GM18505 (cell line): ENCODE results near the gene GRAP2.

Experiments
- ATAC-seq: cut with Tn5 transposase; IDR thresholded peaks from one replicate; pipeline ENCODE4 v1.9.1; 2021; ENCODE audit not compliant: unreplicated experiment
- POLR2A ChIP-seq: IDR thresholded peaks from 4 replicates; pipeline ENCODE4 v1.6.1; 2011; ENCODE audit warnings: borderline replicate concordance; ENCODE audit not compliant: insufficient read depth, insufficient read length; ENCODE audit errors: extremely low read depth

The GRAP2 gene

GRCh38 chr22:40009292-40009774 is 108.4 kb downstream of the GRAP2 start:
- no peak for TF ChIP-seq POLR2A
- no peak for ATAC-seq

DNA sequence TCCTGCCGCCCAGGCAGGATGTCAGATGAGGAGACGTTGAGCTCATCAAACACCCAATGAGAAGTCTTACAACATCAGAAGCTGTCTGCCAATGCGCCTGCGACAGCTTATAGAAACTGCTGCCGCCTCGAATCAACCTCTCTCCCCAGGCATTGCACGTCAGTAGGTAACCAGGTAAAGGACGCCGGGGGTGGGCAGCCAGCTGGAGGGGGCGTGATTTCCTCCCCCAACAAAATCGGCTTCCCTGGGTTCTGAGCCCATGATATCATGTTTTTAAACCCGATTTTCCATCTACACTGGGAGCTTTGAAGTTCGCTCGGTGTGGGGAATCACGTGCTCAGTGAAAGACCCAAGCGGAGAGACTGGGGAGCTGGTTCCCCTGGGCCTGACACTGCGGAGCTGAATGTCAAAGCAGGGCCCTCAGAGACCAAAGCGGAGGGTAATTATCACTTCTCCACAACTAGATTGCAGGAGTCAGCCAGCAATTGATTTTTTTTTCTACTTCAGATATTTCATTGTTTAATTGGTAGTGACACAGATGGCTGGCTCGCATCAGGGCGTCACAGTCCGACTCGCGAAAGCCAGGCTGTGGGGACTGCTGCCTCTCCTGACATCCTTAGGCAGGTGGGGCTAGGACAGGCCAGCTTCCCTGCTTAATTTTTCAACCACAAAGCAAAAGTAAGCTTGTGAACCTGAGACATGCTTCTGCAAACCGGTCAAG is 109.2 kb downstream of the GRAP2 start:
- no peak for TF ChIP-seq POLR2A
- no peak for ATAC-seq

DNA sequence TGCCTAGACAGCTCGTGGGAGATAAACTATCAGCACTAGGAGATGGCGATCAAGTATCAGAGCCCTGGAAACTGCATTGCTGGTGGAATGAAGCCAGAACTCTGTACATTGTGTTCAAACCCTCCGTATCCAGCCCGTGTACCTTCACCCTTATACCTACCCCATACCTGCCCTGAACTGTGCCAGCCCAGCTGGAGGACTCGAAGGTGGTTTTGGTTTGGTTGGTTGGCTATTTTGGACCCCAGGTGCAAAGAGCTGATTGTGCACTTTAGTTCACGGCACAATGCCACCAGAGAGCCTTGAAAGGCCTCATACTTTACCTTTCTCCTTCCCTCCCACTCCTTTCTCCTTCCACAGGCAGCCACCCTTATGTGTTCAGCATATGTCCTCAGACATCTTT is 109.9 kb downstream of the GRAP2 start:
- TF ChIP-seq POLR2A, result no peak
- ATAC-seq, result no peak

GRCh38 chr22:40014667-40015248 is 113.9 kb downstream of the GRAP2 start:
- ATAC-seq, result no peak
- TF ChIP-seq POLR2A, result no peak

- ATAC-seq, result no peak
- no peak for TF ChIP-seq POLR2A
These were observed 114.6 kb downstream of the GRAP2 start for GRCh38 chr22:40015358-40015976.

- TF ChIP-seq POLR2A, result no peak
- ATAC-seq, result no peak
These were observed 117.2 kb downstream of the GRAP2 start for GRCh38 chr22:40018051-40018450.

- no peak for TF ChIP-seq POLR2A
- ATAC-seq, result no peak
These were observed 118.2 kb downstream of the GRAP2 start for GRCh38 chr22:40019100-40019499.

DNA sequence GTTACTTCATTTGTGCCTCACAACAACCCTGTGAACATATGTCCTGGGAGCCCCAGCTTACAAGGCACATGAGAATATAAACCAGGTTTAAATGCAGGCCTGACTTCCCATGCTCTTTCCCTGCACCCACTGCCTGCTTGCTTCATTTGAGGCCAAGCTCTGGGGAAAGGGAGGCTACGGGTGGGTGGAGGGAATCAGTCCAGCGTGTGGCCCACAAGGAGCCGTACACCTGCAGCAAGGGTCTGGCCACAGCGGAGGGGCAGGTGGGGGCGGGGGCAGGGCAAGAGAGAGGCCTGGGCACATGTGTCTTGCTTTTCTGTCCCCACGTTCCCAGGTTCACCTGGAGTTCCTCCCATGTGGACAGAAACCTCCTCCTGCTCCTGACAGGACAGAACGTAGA is 120.1 kb downstream of the GRAP2 start:
- no peak for ATAC-seq
- TF ChIP-seq POLR2A, result no peak

GRCh38 chr22:40021401-40022000 is 120.6 kb downstream of the GRAP2 start:
- TF ChIP-seq POLR2A, result no peak
- no peak for ATAC-seq

- ATAC-seq, result no peak
- no peak for TF ChIP-seq POLR2A
These were observed 121.8 kb downstream of the GRAP2 start for GRCh38 chr22:40022536-40023240.
